Neuronal stem cell (in vitro differentiated cells): ENCODE measurements around the gene TTPAL.

ENCODE experiments used
- DNase-seq: peaks from one replicate; pipeline ENCODE4 v3.0.0-alpha.2; 2013; ENCODE audit warnings: low spot score
- H2AFZ ChIP-seq: one replicate; pipeline ENCODE4 v1.6.1; 2013; ENCODE audit warnings: mild to moderate bottlenecking, low read length, inconsistent platforms
- H2AK5ac ChIP-seq: 2 replicates; pipeline ENCODE4 v1.6.1; 2013; ENCODE audit warnings: low read depth, mild to moderate bottlenecking, inconsistent platforms, low read length, moderate library complexity, mixed read lengths
- H2BK120ac ChIP-seq: 2 replicates; pipeline ENCODE4 v1.6.1; 2013; ENCODE audit warnings: low read depth, mild to moderate bottlenecking, inconsistent platforms, low read length, moderate library complexity, mixed read lengths
- H2BK12ac ChIP-seq: one replicate; pipeline ENCODE4 v1.6.1; 2013; ENCODE audit warnings: low read length, inconsistent platforms
- H2BK15ac ChIP-seq: 2 replicates; pipeline ENCODE4 v1.6.1; 2013; ENCODE audit warnings: mild to moderate bottlenecking, low read length, inconsistent platforms, mixed read lengths
- H2BK5ac ChIP-seq: one replicate; pipeline ENCODE4 v1.6.1; 2013; ENCODE audit warnings: inconsistent platforms, mild to moderate bottlenecking, low read length, moderate library complexity
- H3K14ac ChIP-seq: one replicate; pipeline ENCODE4 v1.6.1; 2013; ENCODE audit warnings: low read length, inconsistent platforms
- H3K18ac ChIP-seq: 2 replicates; pipeline ENCODE4 v1.6.1; 2013; ENCODE audit warnings: low read length, inconsistent platforms
- H3K23ac ChIP-seq: 2 replicates; pipeline ENCODE4 v1.6.1; 2013; ENCODE audit warnings: low read depth, mild to moderate bottlenecking, mixed read lengths, low read length, inconsistent platforms; ENCODE audit not compliant: poor library complexity
- H3K27ac ChIP-seq: replicated peaks from 3 replicates; pipeline ENCODE4 v1.5.1; 2013; ENCODE audit warnings: low read length, inconsistent platforms
- H3K27me3 ChIP-seq, 3 experiments: 2 replicates each; pipeline ENCODE4 v1.6.1; 2013; ENCODE audit warnings: low read length in 3 of 3, mild to moderate bottlenecking in 2 of 3, inconsistent platforms in 1 of 3, low read depth in 1 of 3, mixed read lengths in 1 of 3, moderate library complexity in 1 of 3; ENCODE audit not compliant: control insufficient read depth in 3 of 3, insufficient read depth in 3 of 3
- H3K36me3 ChIP-seq, 2 donors: replicated peaks in 1 of 2; 2 replicates each; pipeline ENCODE4 v1.6.1; 2013; ENCODE audit warnings: low read length in 2 of 2; ENCODE audit not compliant: control insufficient read depth in 2 of 2, insufficient read depth in 2 of 2
- H3K4ac ChIP-seq: 2 replicates; pipeline ENCODE4 v1.6.1; 2013; ENCODE audit warnings: inconsistent platforms, mild to moderate bottlenecking, low read length, moderate library complexity
- H3K4me1 ChIP-seq, 2 donors: 1 replicate in 1 of 2; 2 replicates in 1 of 2; pipeline ENCODE4 v1.6.1; 2013; ENCODE audit warnings: low read length in 2 of 2, low read depth in 1 of 2; ENCODE audit not compliant: control insufficient read depth in 2 of 2, insufficient read depth in 1 of 2
- H3K4me2 ChIP-seq: one replicate; pipeline ENCODE4 v1.6.1; 2013; ENCODE audit warnings: mild to moderate bottlenecking, low read length, inconsistent platforms; ENCODE audit not compliant: insufficient read depth, poor library complexity, severe bottlenecking
- H3K4me3 ChIP-seq, 2 donors: 2 replicates each; pipeline ENCODE4 v1.5.1; 2013; ENCODE audit warnings: low read length in 2 of 2, mild to moderate bottlenecking in 2 of 2, inconsistent platforms in 1 of 2, moderate library complexity in 1 of 2
- H3K79me1 ChIP-seq: one replicate; pipeline ENCODE4 v1.6.1; 2013; ENCODE audit warnings: low read depth, mild to moderate bottlenecking, inconsistent platforms, low read length, moderate library complexity
- H3K9ac ChIP-seq: one replicate; pipeline ENCODE4 v1.6.1; 2013; ENCODE audit warnings: mild to moderate bottlenecking, low read depth, low read length, inconsistent platforms; ENCODE audit not compliant: poor library complexity
- H3K9me3 ChIP-seq, 2 donors: replicated peaks in 1 of 2; 2 replicates each; pipeline versions ENCODE3 to v1.6.1; 2013; ENCODE audit warnings: low read length in 2 of 2, mild to moderate bottlenecking in 2 of 2, inconsistent platforms in 1 of 2, low read depth in 1 of 2, mixed read lengths in 1 of 2, moderate library complexity in 1 of 2; ENCODE audit not compliant: control insufficient read depth in 2 of 2, insufficient read depth in 1 of 2
- H4K8ac ChIP-seq: one replicate; pipeline ENCODE4 v1.6.1; 2013; ENCODE audit warnings: low read depth, mild to moderate bottlenecking, inconsistent platforms, low read length, moderate library complexity
- H4K91ac ChIP-seq: one replicate; pipeline ENCODE4 v1.6.1; 2013; ENCODE audit warnings: low read length, low read depth, mild to moderate bottlenecking, inconsistent platforms; ENCODE audit not compliant: poor library complexity
- WGBS, 2 donors: extraction: QIAGEN DNeasy Blood & Tissue Kit; methylation state at CpG; one replicate each; pipeline ENCODE4 v1.1.7; 2013; ENCODE audit warnings: missing lambda C conversion rate in 2 of 2, mixed read lengths in 1 of 2; ENCODE audit not compliant: insufficient read length in 2 of 2, insufficient replicate concordance in 1 of 2; ENCODE audit errors: extremely low coverage in 2 of 2; 5-methylcytosine and 5-hydroxymethylcytosine counted together

The TTPAL gene

DNA sequence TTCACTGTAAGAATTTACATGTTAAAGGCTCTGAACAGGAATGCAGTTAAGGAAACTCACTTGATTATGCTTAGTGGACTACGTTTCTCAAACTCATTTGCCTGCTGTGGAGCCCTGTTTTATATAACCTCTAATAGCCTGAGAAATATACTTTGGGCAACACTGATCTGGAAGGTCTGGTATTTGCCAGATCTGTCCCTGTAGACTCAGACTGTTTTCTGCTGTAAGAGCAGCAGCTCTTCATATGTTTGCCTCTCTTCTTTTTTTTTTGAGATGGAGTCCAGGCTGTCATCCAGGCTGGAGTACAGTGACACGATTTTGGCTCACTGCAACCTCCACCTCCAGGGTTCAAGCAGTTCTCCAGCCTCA lies 10.1 kb downstream of the TTPAL start:
- H4K8ac ChIP-seq = no peak overlapping the region
- H3K4me2 ChIP-seq = no peak overlapping the region
- H3K23ac ChIP-seq = no peak overlapping the region
- no peak overlapping the region for H2BK5ac ChIP-seq
- no peaks in the 10 kb centered on the region for H3K79me1 ChIP-seq
- H2BK15ac ChIP-seq = no peak overlapping the region
- no peak overlapping the region for H2AK5ac ChIP-seq
- no peak overlapping the region for H3K9ac ChIP-seq
- no peaks in the 10 kb centered on the region for H3K27me3 ChIP-seq
- no peak overlapping the region for H3K4ac ChIP-seq
- no peak overlapping the region for H3K18ac ChIP-seq
- H3K9me3 ChIP-seq = no peaks in the 10 kb centered on the region
- H2BK120ac ChIP-seq = no peak overlapping the region
- H3K4me3 ChIP-seq = no peak overlapping the region
- no peak overlapping the region for H3K14ac ChIP-seq
- no peak overlapping the region for H4K91ac ChIP-seq
- no peak for DNase-seq
- H3K36me3 ChIP-seq = peaks cover 35 to 86% of the 10 kb centered on the region in 2 donors
- no peak overlapping the region for H2BK12ac ChIP-seq
- WGBS, 2 donors = no CpG with 5 or more reads among the region's 2 CpGs
- no peak overlapping the region for H3K27ac ChIP-seq
- H3K4me1 ChIP-seq = no peaks in the 10 kb centered on the region
- H2AFZ ChIP-seq = no peak overlapping the region

DNA sequence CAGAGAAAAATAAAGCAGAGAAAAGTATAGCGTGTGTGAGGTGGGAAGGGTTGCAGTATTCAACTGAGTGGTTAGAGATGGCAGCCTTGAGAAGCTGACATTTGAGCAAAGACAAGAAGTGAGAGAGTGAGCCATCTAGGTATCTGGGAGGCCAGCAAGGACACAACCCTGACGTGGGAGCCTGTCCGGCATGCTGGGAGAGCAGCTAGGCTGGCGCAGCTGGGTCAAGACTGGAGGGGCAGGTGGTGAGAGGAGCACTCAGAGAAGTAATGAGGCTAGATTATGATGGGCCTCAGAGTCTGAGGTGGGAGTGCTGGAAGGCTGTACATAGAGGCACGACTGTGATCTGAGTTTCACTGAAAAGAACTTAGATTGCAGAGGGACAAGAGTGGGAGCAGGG lies 12.9 kb downstream of the TTPAL start:
- Histone ChIP-seq H3K27ac (no peak overlapping the region), H2AFZ (no peak overlapping the region), H3K18ac (no peak overlapping the region), H3K9me3 (no peaks in the 10 kb centered on the region), H3K4ac (no peak overlapping the region), H2BK12ac (no peak overlapping the region), H2BK5ac (no peak overlapping the region), H4K91ac (no peak overlapping the region), H3K9ac (no peak overlapping the region), H3K14ac (no peak overlapping the region), H2BK120ac (no peak overlapping the region), H3K4me3 (no peak overlapping the region), H4K8ac (no peak overlapping the region), H3K4me2 (no peak overlapping the region), H2AK5ac (no peak overlapping the region), H3K36me3 (peaks cover 35 to 84% of the 10 kb centered on the region in 2 donors), H3K4me1 (no peaks in the 10 kb centered on the region), H3K27me3 (no peaks in the 10 kb centered on the region), H3K23ac (no peak overlapping the region), H3K79me1 (no peaks in the 10 kb centered on the region), H2BK15ac (no peak overlapping the region)
- DNase-seq = no peak
- WGBS, 2 donors = no CpG with 5 or more reads among the region's 5 CpGs

DNA sequence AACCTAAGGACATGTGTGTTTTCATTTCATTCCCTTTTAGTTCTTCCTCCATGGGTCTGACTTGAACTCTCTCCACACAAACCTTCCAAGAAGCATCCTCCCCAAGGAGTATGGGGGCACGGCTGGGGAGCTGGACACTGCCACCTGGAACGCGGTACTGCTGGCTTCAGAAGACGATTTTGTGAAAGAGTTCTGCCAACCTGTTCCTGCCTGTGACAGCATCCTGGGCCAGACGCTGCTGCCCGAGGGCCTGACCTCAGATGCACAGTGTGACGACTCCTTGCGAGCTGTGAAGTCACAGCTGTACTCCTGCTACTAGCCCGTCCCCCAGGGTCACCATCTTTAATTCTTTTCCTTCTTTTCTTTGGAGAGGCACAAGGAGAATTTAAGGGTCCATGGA lies 13.5 kb downstream of the TTPAL start:
- Histone ChIP-seq H3K14ac (no peak overlapping the region), H2AK5ac (no peak overlapping the region), H2BK120ac (no peak overlapping the region), H2BK15ac (no peak overlapping the region), H3K4me1 (no peaks in the 10 kb centered on the region), H3K9ac (no peak overlapping the region), H3K23ac (no peak overlapping the region), H3K4me2 (no peak overlapping the region), H3K18ac (no peak overlapping the region), H3K4me3 (no peak overlapping the region), H3K27ac (no peak overlapping the region), H2BK5ac (no peak overlapping the region), H2BK12ac (no peak overlapping the region), H3K79me1 (no peaks in the 10 kb centered on the region), H2AFZ (no peak overlapping the region), H4K8ac (no peak overlapping the region), H3K36me3 (peaks cover 33 to 84% of the 10 kb centered on the region in 2 donors), H3K9me3 (no peaks in the 10 kb centered on the region), H4K91ac (no peak overlapping the region), H3K27me3 (no peaks in the 10 kb centered on the region), H3K4ac (no peak overlapping the region)
- no peak for DNase-seq
- no CpG with 5 or more reads among the region's 9 CpGs for WGBS, 2 donors

DNA sequence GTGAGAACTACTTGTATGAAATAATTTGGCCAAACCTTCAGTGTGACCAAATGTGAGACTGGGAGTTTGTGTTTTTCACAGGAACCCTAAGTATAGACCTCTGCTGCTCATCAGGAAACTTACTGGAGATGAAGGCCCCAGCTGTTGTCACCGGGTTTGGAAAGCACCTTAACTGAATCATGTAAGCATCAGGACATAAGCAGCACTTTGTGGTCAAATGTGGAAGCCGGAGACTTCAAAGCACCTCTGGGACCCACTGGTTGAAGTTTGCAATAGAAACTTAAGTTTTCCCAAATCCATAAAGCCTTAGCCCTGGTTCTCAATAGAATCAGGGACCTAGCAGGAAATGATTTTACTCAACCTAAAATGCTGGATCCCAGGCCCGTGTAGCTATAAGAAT lies 14.3 kb downstream of the TTPAL start:
- WGBS, 2 donors = no CpG with 5 or more reads among the region's 3 CpGs
- Histone ChIP-seq H4K8ac (no peak overlapping the region), H3K4ac (no peak overlapping the region), H3K9me3 (no peaks in the 10 kb centered on the region), H3K9ac (no peak overlapping the region), H3K18ac (no peak overlapping the region), H3K4me1 (no peaks in the 10 kb centered on the region), H3K79me1 (no peaks in the 10 kb centered on the region), H2BK15ac (no peak overlapping the region), H2BK5ac (no peak overlapping the region), H3K4me3 (no peak overlapping the region), H3K36me3 (peaks cover 34 to 88% of the 10 kb centered on the region in 2 donors), H3K14ac (no peak overlapping the region), H2AFZ (no peak overlapping the region), H3K23ac (no peak overlapping the region), H2BK120ac (no peak overlapping the region), H3K27ac (no peak overlapping the region), H4K91ac (no peak overlapping the region), H2AK5ac (no peak overlapping the region), H3K27me3 (no peaks in the 10 kb centered on the region), H3K4me2 (no peak overlapping the region), H2BK12ac (no peak overlapping the region)
- no peak for DNase-seq
